Fibroblast of villous mesenchyme (primary cell): ENCODE measurements around the gene ZNRF3. TPM values are rescaled to one million over a fixed set of nuclear protein-coding genes. Genes with fewer than 3 reads are reported as not detected.

ENCODE experiments used
- DNase-seq: peaks from one replicate; pipeline ENCODE4 v3.0.0-alpha.2; 2010; ENCODE audit warnings: low read depth
- H3K4me3 ChIP-seq: 2 replicates; pipeline ENCODE4 v1.5.1; 2011; ENCODE audit warnings: low read depth, mild to moderate bottlenecking, low read length
- total RNA-seq: library from RNA; depleted of rRNA; stranded (reverse); fragments of >200 nt; gene quantifications from 2 replicates; pipeline ENCODE4 v1.2.3, GENCODE V29; 2012
- TF ChIP-seq, protein P1 (sequence below): IDR thresholded peaks from 2 replicates; pipeline ENCODE4 v1.5.1; 2012; ENCODE audit warnings: low read depth, mild to moderate bottlenecking, low read length; ENCODE audit not compliant: insufficient read depth

ZNRF3 gene
- total RNA-seq, 1 donor = 1.7 TPM

DNA sequence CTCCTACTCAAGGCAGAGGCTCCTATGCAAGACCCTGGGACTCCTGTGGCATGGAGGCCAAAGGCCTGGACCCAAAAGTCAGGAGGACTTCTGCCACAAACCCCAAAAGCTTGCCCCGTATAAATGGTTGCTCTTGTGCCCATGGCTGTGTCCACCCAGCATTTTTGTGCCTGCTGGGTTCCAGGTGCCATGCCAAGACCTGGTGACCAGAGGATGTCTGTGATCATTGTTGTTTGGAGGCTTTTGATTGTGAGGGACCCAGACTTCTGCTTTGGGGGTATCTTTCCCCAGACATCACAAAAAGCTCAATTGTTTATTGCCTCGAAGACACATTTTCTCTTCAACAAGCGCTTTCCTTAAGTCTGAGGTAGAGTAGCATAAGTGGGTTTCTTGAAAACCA is 143.2 kb downstream of the ZNRF3 start:
- TF ChIP-seq, protein P1, sequence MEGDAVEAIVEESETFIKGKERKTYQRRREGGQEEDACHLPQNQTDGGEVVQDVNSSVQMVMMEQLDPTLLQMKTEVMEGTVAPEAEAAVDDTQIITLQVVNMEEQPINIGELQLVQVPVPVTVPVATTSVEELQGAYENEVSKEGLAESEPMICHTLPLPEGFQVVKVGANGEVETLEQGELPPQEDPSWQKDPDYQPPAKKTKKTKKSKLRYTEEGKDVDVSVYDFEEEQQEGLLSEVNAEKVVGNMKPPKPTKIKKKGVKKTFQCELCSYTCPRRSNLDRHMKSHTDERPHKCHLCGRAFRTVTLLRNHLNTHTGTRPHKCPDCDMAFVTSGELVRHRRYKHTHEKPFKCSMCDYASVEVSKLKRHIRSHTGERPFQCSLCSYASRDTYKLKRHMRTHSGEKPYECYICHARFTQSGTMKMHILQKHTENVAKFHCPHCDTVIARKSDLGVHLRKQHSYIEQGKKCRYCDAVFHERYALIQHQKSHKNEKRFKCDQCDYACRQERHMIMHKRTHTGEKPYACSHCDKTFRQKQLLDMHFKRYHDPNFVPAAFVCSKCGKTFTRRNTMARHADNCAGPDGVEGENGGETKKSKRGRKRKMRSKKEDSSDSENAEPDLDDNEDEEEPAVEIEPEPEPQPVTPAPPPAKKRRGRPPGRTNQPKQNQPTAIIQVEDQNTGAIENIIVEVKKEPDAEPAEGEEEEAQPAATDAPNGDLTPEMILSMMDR = no peak
- no peak for DNase-seq
- no peak overlapping the region for H3K4me3 ChIP-seq

DNA sequence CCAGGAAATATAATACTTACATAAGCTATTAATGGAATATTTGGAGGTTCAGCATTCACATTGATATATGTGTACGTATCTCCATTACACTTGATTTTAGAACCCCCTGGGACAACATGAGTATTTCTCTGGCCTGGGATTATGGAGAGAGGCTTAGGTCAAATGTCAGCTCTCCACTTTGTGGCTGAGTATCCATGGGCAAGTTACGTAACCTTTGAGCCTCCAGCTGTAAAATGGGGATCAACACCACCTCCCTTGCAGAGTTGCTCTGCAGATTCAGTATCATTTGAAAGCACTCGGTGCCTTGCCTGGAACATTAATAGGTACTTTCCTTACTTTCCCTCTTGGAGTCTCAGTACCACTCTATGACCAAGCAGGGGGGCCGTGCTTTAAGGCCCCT is 145.1 kb downstream of the ZNRF3 start:
- H3K4me3 ChIP-seq = no peak overlapping the region
- peak; percentile 50 for DNase-seq
- TF ChIP-seq, protein P1 = no peak

DNA sequence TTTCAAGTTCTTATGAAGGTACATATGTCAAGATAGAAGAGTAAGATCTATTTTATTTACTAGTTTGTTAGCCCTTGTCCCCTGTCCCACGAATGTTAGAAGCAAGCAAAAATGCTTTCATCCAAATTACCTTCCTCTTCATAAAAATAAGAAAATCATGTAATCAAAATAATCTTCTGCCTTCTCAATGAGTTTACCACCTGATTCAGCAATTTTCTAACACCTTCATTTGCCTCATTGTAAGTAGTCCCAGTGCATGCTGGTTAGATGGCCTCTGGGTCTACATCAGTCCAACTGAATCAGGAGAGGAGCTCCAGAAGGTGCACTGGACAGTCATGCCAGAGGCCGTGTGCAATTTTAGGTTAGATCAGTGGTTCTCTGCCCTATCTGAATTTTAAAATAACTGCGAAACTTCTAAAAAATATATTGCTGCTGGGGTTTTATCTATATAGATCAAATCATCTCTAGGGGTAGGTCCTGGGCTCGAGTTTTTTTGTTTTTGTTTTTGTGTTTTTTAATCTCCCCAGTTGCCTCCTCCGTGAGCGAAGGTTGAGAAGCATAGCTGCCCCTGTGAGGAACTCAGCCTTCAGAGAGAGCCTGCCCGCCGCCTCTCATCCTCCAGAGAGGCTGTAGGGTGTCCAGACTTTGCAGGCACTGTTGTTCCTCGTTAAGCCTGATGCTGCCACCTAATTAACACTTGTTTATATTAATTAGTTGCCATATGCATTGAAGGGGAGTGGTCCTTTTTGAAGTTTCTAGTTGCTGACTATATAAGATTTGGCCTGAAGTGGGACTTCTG is 146.0 kb downstream of the ZNRF3 start:
- TF ChIP-seq, protein P1 = no peak
- H3K4me3 ChIP-seq = no peak overlapping the region
- no peak for DNase-seq

DNA sequence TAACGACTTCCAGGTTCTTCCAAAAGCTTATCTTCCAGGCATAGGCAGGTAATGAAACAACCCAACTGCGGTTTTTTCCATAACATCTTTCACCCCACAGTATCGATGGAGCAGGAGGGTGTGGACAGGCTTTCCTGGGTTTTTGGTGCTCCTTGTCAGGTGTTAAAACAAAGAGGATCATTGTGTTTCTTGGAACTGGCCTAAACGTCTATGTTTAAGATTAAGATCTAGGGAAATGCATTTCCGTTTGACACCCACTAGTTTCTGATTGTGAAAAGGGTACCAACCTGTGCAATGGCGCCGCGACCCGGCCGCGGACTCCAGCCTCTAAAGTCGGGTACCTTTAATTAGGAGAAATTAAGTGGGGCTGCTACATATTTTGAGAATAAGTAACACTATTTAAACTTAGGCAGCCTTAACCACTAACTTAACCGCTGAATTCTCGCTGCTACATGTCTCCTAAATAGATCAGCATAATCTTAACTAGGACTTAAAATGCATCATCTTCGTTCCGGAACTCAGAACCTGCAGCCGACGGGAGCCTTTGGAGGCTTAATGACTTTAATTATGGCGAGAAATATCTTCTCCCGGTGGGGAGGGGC is 146.7 kb downstream of the ZNRF3 start:
- DNase-seq = peak; percentile 56
- H3K4me3 ChIP-seq = peak overlapping the region; percentile 50
- TF ChIP-seq, protein P1 = no peak

DNA sequence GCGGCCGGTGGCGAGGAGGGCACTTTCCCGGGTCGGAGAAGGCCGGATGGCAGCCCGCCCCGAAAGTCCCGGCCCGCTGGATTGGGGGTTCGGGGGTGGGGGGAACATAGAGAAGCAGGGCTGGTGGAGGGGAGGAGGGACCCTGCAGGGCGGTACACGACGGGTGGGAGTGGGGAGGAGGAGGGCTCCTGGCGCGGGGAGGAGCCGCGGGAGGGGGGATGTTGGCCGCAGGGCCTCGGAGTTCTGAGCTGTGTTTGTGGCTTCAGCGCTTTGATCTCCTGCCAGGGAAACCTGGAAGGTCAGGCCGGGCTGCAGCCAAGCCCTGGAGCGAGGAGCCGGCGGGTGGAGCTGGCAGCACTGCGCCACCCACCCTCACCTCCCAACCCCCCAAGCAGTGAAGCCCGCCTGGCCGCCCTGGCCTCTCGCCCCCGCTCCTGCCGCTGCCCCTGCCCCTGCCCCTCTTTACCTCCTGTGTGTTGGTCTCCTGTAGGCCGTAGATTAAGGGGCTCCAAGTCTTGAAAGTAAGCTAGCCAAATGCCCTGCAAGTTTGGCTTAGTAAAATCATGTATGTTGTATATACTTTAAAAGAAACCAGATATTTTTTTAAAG is 147.3 kb downstream of the ZNRF3 start:
- TF ChIP-seq, protein P1 = no peak
- peak; percentile 83 for DNase-seq
- peak overlapping the region; percentile 50 for H3K4me3 ChIP-seq

DNA sequence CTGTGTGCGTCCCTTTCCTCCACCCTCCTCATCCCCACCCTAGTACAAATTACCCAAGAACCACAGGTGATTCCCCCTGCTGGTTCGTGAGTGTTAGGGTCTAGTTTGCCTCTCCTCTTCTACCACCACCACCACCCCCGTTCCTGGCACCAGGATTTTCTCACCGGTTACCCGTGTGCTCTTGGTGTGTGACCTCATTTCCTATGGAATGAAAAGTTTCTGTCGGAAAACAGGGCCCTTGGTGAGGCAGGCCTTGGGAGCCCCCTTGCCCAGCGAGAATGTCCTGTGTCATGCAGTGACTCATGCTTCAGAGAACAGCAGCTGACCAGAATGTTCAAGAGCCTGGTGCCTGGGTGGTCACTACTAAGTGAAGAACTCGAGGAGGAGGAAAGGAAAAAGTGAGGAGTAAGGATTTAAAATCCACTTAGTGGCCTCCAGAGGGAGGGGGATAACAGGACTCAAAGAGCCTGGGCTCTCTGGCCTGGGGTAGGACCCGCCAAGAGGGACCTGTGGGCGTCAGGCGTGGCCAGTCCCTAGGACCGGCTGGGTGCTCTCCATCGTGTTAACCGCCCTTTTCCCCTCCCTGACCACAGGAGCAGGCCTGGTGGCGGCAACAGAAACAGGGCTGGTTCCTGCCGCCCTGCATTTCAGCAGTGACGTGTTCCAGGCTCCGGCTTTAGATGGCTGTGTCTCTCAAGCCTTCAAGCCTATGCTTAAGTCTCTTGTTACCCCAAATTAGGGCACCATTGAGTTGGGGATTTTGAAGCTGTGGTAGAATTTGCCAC is 148.0 kb downstream of the ZNRF3 start:
- H3K4me3 ChIP-seq = peak overlapping the region; percentile 50
- DNase-seq = peak; percentile 94
- TF ChIP-seq, protein P1 = no peak
